ENCODE measurements around the gene RSU1.
A peak's percentile ranks its signal among the peaks of the same experiment; 100 is the strongest.

RSU1 gene

DNA sequence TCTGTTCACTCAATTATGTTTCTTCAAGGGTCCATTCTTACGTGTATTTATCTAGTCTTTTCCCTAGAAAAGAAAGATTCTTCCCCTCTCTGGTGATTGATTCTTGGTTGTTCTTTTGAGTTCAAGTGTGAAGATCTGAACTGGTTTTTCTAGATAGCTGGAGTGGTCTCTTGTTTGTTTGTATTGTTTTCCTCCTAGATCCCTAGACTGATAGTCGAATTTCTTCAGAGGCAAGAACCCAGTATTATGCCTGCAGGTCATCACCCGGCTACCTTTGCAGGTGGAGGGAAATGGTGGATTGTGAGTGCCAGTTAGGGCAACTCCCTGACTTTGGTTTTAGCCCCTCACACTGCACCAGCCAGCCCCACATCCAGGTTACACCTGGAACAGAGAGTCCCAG is 2.2 kb upstream of the RSU1 start:
- Histone ChIP-seq H4K91ac (ENCODE audit: low read length) (no peak overlapping the region), H3K27ac (ENCODE audit: low read length, poor library complexity, severe bottlenecking) (no peak overlapping the region), H3K23ac (ENCODE audit: low read length in 2 of 2) (no peak overlapping the region), H2AK5ac (ENCODE audit: low read length, severe bottlenecking) (no peak overlapping the region), H3K27me3 (ENCODE audit: control insufficient read depth in 1 of 2, insufficient read depth in 1 of 2, low read length in 2 of 2) (no peaks in the 10 kb centered on the region), H3K9ac (ENCODE audit: low read length) (no peak overlapping the region), H3K14ac (ENCODE audit: low read length in 2 of 2) (no peak overlapping the region), H2BK15ac (ENCODE audit: low read depth, poor library complexity, severe bottlenecking) (no peak overlapping the region), H2BK12ac (ENCODE audit: low read length in 2 of 2) (no peak overlapping the region), H2BK120ac (ENCODE audit: low read depth, low read length) (no peak overlapping the region), H3K4me2 (ENCODE audit: low read length, poor library complexity, severe bottlenecking) (no peak overlapping the region), H4K8ac (ENCODE audit: low read length) (peak overlapping the region; percentile 36), H3K4me3 (ENCODE audit: insufficient read depth in 1 of 2, low read depth in 1 of 2, low read length in 2 of 2) (no peak overlapping the region), H3K4ac (ENCODE audit: low read depth in 1 of 2, low read length in 2 of 2) (no peak overlapping the region), H2BK5ac (ENCODE audit: low read depth, low read length, poor library complexity, severe bottlenecking) (no peak overlapping the region), H3K79me1 (replicated peaks; ENCODE audit: low read length, poor library complexity, severe bottlenecking) (peaks cover 9% of the 10 kb centered on the region), H2AFZ (ENCODE audit: low read depth, low read length) (no peak overlapping the region), H3K36me3 (ENCODE audit: control insufficient read depth in 1 of 2, insufficient read depth in 2 of 2, low read depth in 1 of 2, low read length in 2 of 2) (peaks cover 0 to 38% of the 10 kb centered on the region in 2 experiments), H3K18ac (ENCODE audit: low read depth in 1 of 2, low read length in 2 of 2) (no peak overlapping the region), H3K4me1 (ENCODE audit: control insufficient read depth, insufficient read depth, low read depth, low read length) (peaks cover 8% of the 10 kb centered on the region), H3K9me3 (ENCODE audit: control insufficient read depth, low read length) (peaks cover 21% of the 10 kb centered on the region)
- DNase-seq = no peak
- 90% methylated on average over 3 of the region's 3 CpGs for WGBS

DNA sequence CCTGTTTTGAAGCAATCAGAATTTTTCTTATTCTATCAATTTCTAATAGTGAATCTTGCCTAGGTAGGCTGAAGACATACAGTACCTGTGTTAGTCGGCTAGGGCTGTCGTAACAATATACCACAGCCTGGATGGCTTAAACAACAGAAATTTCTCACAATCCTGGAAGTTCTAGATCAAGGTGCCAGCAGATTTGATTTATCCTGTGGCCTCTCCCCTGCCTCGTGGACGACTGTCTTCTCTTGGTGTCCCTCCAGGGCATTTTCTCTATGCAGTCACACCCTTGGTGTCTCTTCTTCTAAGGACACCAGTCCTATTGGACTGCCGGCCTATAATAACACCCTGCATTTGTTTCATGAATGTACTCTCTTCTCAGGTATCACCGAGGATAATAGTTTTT is 1.8 kb upstream of the RSU1 start:
- no peak overlapping the region for H2BK5ac ChIP-seq (ENCODE audit: low read depth, low read length, poor library complexity, severe bottlenecking)
- no peak overlapping the region for H3K27ac ChIP-seq (ENCODE audit: low read length, poor library complexity, severe bottlenecking)
- no peak for DNase-seq
- H3K36me3 ChIP-seq (ENCODE audit: control insufficient read depth in 1 of 2, insufficient read depth in 2 of 2, low read depth in 1 of 2, low read length in 2 of 2) = peaks cover 0 to 37% of the 10 kb centered on the region in 2 experiments
- no peak overlapping the region for H2BK120ac ChIP-seq (ENCODE audit: low read depth, low read length)
- H3K27me3 ChIP-seq (ENCODE audit: control insufficient read depth in 1 of 2, insufficient read depth in 1 of 2, low read length in 2 of 2) = no peaks in the 10 kb centered on the region
- no peak overlapping the region for H2AK5ac ChIP-seq (ENCODE audit: low read length, severe bottlenecking)
- H3K18ac ChIP-seq (ENCODE audit: low read depth in 1 of 2, low read length in 2 of 2) = no peak overlapping the region
- H2AFZ ChIP-seq (ENCODE audit: low read depth, low read length) = no peak overlapping the region
- H3K79me1 ChIP-seq (replicated peaks; ENCODE audit: low read length, poor library complexity, severe bottlenecking) = peaks cover 9% of the 10 kb centered on the region
- H3K14ac ChIP-seq (ENCODE audit: low read length in 2 of 2) = no peak overlapping the region
- no peak overlapping the region for H4K8ac ChIP-seq (ENCODE audit: low read length)
- H3K23ac ChIP-seq (ENCODE audit: low read length in 2 of 2) = no peak overlapping the region
- H3K9ac ChIP-seq (ENCODE audit: low read length) = peak overlapping the region; percentile 91
- peaks cover 8% of the 10 kb centered on the region for H3K4me1 ChIP-seq (ENCODE audit: control insufficient read depth, insufficient read depth, low read depth, low read length)
- H3K9me3 ChIP-seq (ENCODE audit: control insufficient read depth, low read length) = peaks cover 21% of the 10 kb centered on the region
- no peak overlapping the region for H3K4me2 ChIP-seq (ENCODE audit: low read length, poor library complexity, severe bottlenecking)
- H3K4ac ChIP-seq (ENCODE audit: low read depth in 1 of 2, low read length in 2 of 2) = no peak overlapping the region
- no peak overlapping the region for H4K91ac ChIP-seq (ENCODE audit: low read length)
- H3K4me3 ChIP-seq (ENCODE audit: insufficient read depth in 1 of 2, low read depth in 1 of 2, low read length in 2 of 2) = no peak overlapping the region
- H2BK12ac ChIP-seq (ENCODE audit: low read length in 2 of 2) = no peak overlapping the region
- H2BK15ac ChIP-seq (ENCODE audit: low read depth, poor library complexity, severe bottlenecking) = no peak overlapping the region
- WGBS = 97% methylated on average over 6 of the region's 6 CpGs

DNA sequence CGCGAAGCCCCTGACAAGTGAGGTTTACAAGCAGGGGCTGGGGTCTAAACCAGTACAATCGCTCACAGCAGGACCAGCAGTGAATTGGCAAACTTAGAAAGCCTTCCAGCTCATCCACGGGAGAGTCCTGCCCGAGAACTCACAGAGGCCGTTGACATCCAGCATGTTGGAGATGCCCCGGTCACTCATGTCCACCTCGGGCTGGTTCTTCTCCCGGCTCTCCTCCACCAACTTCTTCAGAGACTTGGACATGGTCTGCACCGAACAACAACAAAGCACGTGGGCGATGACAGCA is 447 bp downstream of the RSU1 start:
- Histone ChIP-seq H4K91ac (ENCODE audit: low read length) (no peak overlapping the region), H3K4me3 (ENCODE audit: insufficient read depth in 1 of 2, low read depth in 1 of 2, low read length in 2 of 2) (peak overlapping the region; percentile 90 to 91), H3K36me3 (ENCODE audit: control insufficient read depth in 1 of 2, insufficient read depth in 2 of 2, low read depth in 1 of 2, low read length in 2 of 2) (peaks cover 0 to 30% of the 10 kb centered on the region in 2 experiments), H3K9me3 (ENCODE audit: control insufficient read depth, low read length) (peaks cover 5% of the 10 kb centered on the region), H3K27me3 (ENCODE audit: control insufficient read depth in 1 of 2, insufficient read depth in 1 of 2, low read length in 2 of 2) (no peaks in the 10 kb centered on the region), H2BK12ac (ENCODE audit: low read length in 2 of 2) (peak overlapping the region in 1 of 2 experiments; percentile 11), H3K14ac (ENCODE audit: low read length in 2 of 2) (peak overlapping the region in 1 of 2 experiments; percentile 53), H3K9ac (ENCODE audit: low read length) (peak overlapping the region; percentile 91), H3K27ac (ENCODE audit: low read length, poor library complexity, severe bottlenecking) (peak overlapping the region; percentile 75), H3K18ac (ENCODE audit: low read depth in 1 of 2, low read length in 2 of 2) (peak overlapping the region; percentile 64 to 92), H3K4me1 (ENCODE audit: control insufficient read depth, insufficient read depth, low read depth, low read length) (peaks cover 8% of the 10 kb centered on the region), H2AFZ (ENCODE audit: low read depth, low read length) (peak overlapping the region; percentile 59), H3K79me1 (replicated peaks; ENCODE audit: low read length, poor library complexity, severe bottlenecking) (peaks cover 14% of the 10 kb centered on the region), H2BK15ac (ENCODE audit: low read depth, poor library complexity, severe bottlenecking) (no peak overlapping the region), H4K8ac (ENCODE audit: low read length) (peak overlapping the region; percentile 57), H3K4ac (ENCODE audit: low read depth in 1 of 2, low read length in 2 of 2) (peak overlapping the region in 1 of 2 experiments; percentile 0), H2BK120ac (ENCODE audit: low read depth, low read length) (peak overlapping the region; percentile 66), H3K4me2 (ENCODE audit: low read length, poor library complexity, severe bottlenecking) (peak overlapping the region; percentile 84), H3K23ac (ENCODE audit: low read length in 2 of 2) (no peak overlapping the region), H2AK5ac (ENCODE audit: low read length, severe bottlenecking) (no peak overlapping the region), H2BK5ac (ENCODE audit: low read depth, low read length, poor library complexity, severe bottlenecking) (peak overlapping the region; percentile 20)
- WGBS = 7% methylated on average over 11 of the region's 12 CpGs
- no peak for DNase-seq

DNA sequence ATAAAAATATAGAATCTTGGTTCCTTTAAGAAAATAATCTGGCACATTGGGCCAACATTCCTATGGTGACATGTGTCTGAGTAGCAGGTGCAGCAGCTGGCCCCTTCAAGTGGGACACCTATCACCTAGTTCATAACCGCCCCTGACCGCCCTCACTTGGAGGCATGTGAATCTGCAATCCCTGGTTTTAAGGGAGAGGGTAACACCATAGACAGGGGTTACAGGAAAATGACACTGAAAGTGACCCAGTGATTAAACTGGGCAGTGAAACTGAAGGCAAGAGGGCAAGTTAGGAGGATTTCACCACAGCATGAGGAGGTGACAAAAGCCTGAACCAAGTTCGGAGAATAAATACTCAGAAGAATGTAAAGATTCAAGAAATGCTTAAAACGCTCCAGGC is 1.1 kb downstream of the RSU1 start:
- Histone ChIP-seq H2BK12ac (ENCODE audit: low read length in 2 of 2) (no peak overlapping the region), H3K4me3 (ENCODE audit: insufficient read depth in 1 of 2, low read depth in 1 of 2, low read length in 2 of 2) (peak overlapping the region in 1 of 2 experiments; percentile 91), H3K4ac (ENCODE audit: low read depth in 1 of 2, low read length in 2 of 2) (no peak overlapping the region), H3K36me3 (ENCODE audit: control insufficient read depth in 1 of 2, insufficient read depth in 2 of 2, low read depth in 1 of 2, low read length in 2 of 2) (peaks cover 0 to 32% of the 10 kb centered on the region in 2 experiments), H4K91ac (ENCODE audit: low read length) (no peak overlapping the region), H2BK5ac (ENCODE audit: low read depth, low read length, poor library complexity, severe bottlenecking) (no peak overlapping the region), H3K27ac (ENCODE audit: low read length, poor library complexity, severe bottlenecking) (no peak overlapping the region), H2BK15ac (ENCODE audit: low read depth, poor library complexity, severe bottlenecking) (no peak overlapping the region), H3K4me1 (ENCODE audit: control insufficient read depth, insufficient read depth, low read depth, low read length) (peaks cover 8% of the 10 kb centered on the region), H3K9ac (ENCODE audit: low read length) (peak overlapping the region; percentile 91), H3K23ac (ENCODE audit: low read length in 2 of 2) (no peak overlapping the region), H3K9me3 (ENCODE audit: control insufficient read depth, low read length) (no peaks in the 10 kb centered on the region), H3K4me2 (ENCODE audit: low read length, poor library complexity, severe bottlenecking) (peak overlapping the region; percentile 84), H4K8ac (ENCODE audit: low read length) (no peak overlapping the region), H3K18ac (ENCODE audit: low read depth in 1 of 2, low read length in 2 of 2) (no peak overlapping the region), H2BK120ac (ENCODE audit: low read depth, low read length) (no peak overlapping the region), H3K14ac (ENCODE audit: low read length in 2 of 2) (no peak overlapping the region), H2AK5ac (ENCODE audit: low read length, severe bottlenecking) (no peak overlapping the region), H2AFZ (ENCODE audit: low read depth, low read length) (no peak overlapping the region), H3K27me3 (ENCODE audit: control insufficient read depth in 1 of 2, insufficient read depth in 1 of 2, low read length in 2 of 2) (no peaks in the 10 kb centered on the region), H3K79me1 (replicated peaks; ENCODE audit: low read length, poor library complexity, severe bottlenecking) (peaks cover 19% of the 10 kb centered on the region)
- WGBS = 83% methylated on average over 4 of the region's 4 CpGs
- DNase-seq = peak; percentile 9
